ENCODE results near the gene CERS6. TPM values are rescaled to one million over a fixed set of nuclear protein-coding genes. Genes with fewer than 3 reads are reported as not detected.

Gene CERS6
- total and polyA plus RNA-seq, 2 of the 8 experiments (the other 6 are each of a cell fraction or from before 2014, with no cell fraction given): 6.8 to 28.2 TPM

GRCh38 chr2:168495524-168495923 lies 39.5 kb downstream of the CERS6 start:
- H3K14ac ChIP-seq (ENCODE audit: insufficient read length): no peak overlapping the region
- no peaks in the 10 kb centered on the region; the same call in 1 of the 2 replicates for H3K23me2 ChIP-seq (ENCODE audit: low read depth, low read length)
- H3K4me3 ChIP-seq (ENCODE audit: extremely low read depth in 1 of 4, insufficient read depth in 2 of 4, low read depth in 3 of 4, low read length in 4 of 4): no peak overlapping the region
- no peak overlapping the region for H3K18ac ChIP-seq (ENCODE audit: extremely low read depth, low read length)
- no peak overlapping the region for H4K5ac ChIP-seq (ENCODE audit: insufficient read length, low read depth, low read length)
- H3K4me1 ChIP-seq (replicated peaks in 1 of 4; ENCODE audit: control insufficient read depth in 3 of 4, insufficient read depth in 4 of 4, low read length in 3 of 4): peaks cover 2 to 6% (median 4%) of the 10 kb centered on the region in 4 experiments; a peak in 3 of 7 replicates
- CTCF ChIA-PET (ENCODE audit: partially characterized antibody): interaction anchor here (0.6 to 4.5 kb wide), 14 partner anchors 13 to 358 kb away, joined by 3 to 57 read pairs (median 4); no protein-coding TSS in a partner anchor
- POLR2A ChIA-PET (ENCODE audit: partially characterized antibody): interaction anchor here (0.6 to 1.0 kb wide), 2 partner anchors 14 to 54 kb away, joined by 3 read pairs; no protein-coding TSS in a partner anchor
- no peak overlapping the region for H4K8ac ChIP-seq (ENCODE audit: extremely low read depth, insufficient read depth, low read length)
- DNase-seq (ENCODE audit: low read depth in 1 of 2, low spot score in 2 of 2): no peak
- no peaks in the 10 kb centered on the region for H3K9me3 ChIP-seq (ENCODE audit: insufficient read depth in 2 of 2, low read depth in 1 of 2, low read length in 1 of 2)
- H2AK5ac ChIP-seq (ENCODE audit: low read depth, low read length): no peak overlapping the region
- peaks cover 6% of the 10 kb centered on the region; the same call in 1 of the 2 replicates for H3K79me1 ChIP-seq (ENCODE audit: low read depth, low read length)
- H3K36me3 ChIP-seq (ENCODE audit: control insufficient read depth in 2 of 4, insufficient read depth in 4 of 4, low read length in 3 of 4): peaks cover 0 to 3% (median 0%) of the 10 kb centered on the region in 4 experiments; a peak in 1 of 8 replicates
- H3K9ac ChIP-seq (replicated peaks in 1 of 4; ENCODE audit: extremely low read depth in 1 of 4, low read depth in 3 of 4, low read length in 3 of 4): no peak overlapping the region
- H2BK120ac ChIP-seq (replicated peaks; ENCODE audit: low read depth, low read length): no peak overlapping the region
- H2BK15ac ChIP-seq (ENCODE audit: low read length): no peak overlapping the region
- no peak overlapping the region for H4K91ac ChIP-seq (replicated peaks; ENCODE audit: insufficient read length, low read length)
- no peak overlapping the region for H2BK12ac ChIP-seq (ENCODE audit: low read depth, low read length)
- no peak overlapping the region for H2AFZ ChIP-seq (ENCODE audit: low read length)
- WGBS, 2 experiments (ENCODE audit: extremely low coverage in 1 of 2, insufficient coverage in 1 of 2, insufficient read length in 1 of 2, insufficient replicate concordance in 2 of 2, low coverage in 1 of 2, low lambda C conversion rate in 2 of 2, missing lambda C conversion rate in 1 of 2): 69% methylated on average over 1 of the region's 1 CpG; no CpG with 5 or more reads in 1 of the 2 experiments
- H4K20me1 ChIP-seq (replicated peaks in 1 of 2; ENCODE audit: control insufficient read depth in 1 of 2, insufficient read depth in 2 of 2, low read length in 2 of 2): no peaks in the 10 kb centered on the region
- H3K56ac ChIP-seq (replicated peaks; ENCODE audit: insufficient read length, low read depth, low read length): no peak overlapping the region
- no peak for FAIRE-seq
- peaks cover 2 to 68% of the 10 kb centered on the region in 2 experiments; a peak in 2 of 4 replicates for H3K79me2 ChIP-seq (ENCODE audit: control insufficient read depth in 1 of 2, insufficient read depth in 2 of 2, low read length in 2 of 2)
- no peak overlapping the region for H3K27ac ChIP-seq (ENCODE audit: low read depth, low read length)
- no peak overlapping the region for H2BK20ac ChIP-seq (ENCODE audit: low read length)
- no peaks in the 10 kb centered on the region for H3K27me3 ChIP-seq (replicated peaks in 1 of 4; ENCODE audit: control insufficient read depth in 3 of 4, extremely low read depth in 1 of 4, insufficient read depth in 3 of 4, low read length in 3 of 4)
- H2BK5ac ChIP-seq (ENCODE audit: low read depth, low read length): no peak overlapping the region
- no peak overlapping the region for H3K4me2 ChIP-seq (ENCODE audit: insufficient read depth in 1 of 2, low read depth in 2 of 2, low read length in 2 of 2)
- H3K4ac ChIP-seq (replicated peaks; ENCODE audit: insufficient read length, low read depth, low read length): no peak overlapping the region
- no peak overlapping the region for H3K23ac ChIP-seq (ENCODE audit: insufficient read length)
- TF ChIP-seq TAF1 (IDR thresholded peaks at IDR 0.05; ENCODE audit: low read depth, low read length) (no peak), EZH2 (IDR thresholded peaks at IDR 0.05; ENCODE audit: low read depth, low read length, severe bottlenecking) (no peak), EGR1 (IDR thresholded peaks at IDR 0.05; ENCODE audit: borderline replicate concordance, low read depth, low read length) (no peak), CEBPB (IDR thresholded peaks at IDR 0.05; ENCODE audit: low read depth, low read length) (no peak), POLR2AphosphoS5 (IDR thresholded peaks at IDR 0.05; ENCODE audit: low read depth, low read length) (no peak), POLR2A (IDR thresholded peaks at IDR 0.05; ENCODE audit: control extremely low read depth in 1 of 2, low read depth in 2 of 2, low read length in 2 of 2) (no peak), CTCF (IDR thresholded peaks at IDR 0.05; ENCODE audit: control extremely low read depth in 1 of 3, insufficient read depth in 1 of 3, low read depth in 1 of 3, low read length in 3 of 3) (no peak), CREB1 (IDR thresholded peaks at IDR 0.05) (no peak), SIRT6 (IDR thresholded peaks at IDR 0.05; ENCODE audit: low read length) (no peak), BACH1 (IDR thresholded peaks at IDR 0.05; ENCODE audit: low read length) (no peak), TEAD4 (IDR thresholded peaks at IDR 0.05; ENCODE audit: low read depth, low read length) (no peak)
- TF ChIP-seq, protein P1, sequence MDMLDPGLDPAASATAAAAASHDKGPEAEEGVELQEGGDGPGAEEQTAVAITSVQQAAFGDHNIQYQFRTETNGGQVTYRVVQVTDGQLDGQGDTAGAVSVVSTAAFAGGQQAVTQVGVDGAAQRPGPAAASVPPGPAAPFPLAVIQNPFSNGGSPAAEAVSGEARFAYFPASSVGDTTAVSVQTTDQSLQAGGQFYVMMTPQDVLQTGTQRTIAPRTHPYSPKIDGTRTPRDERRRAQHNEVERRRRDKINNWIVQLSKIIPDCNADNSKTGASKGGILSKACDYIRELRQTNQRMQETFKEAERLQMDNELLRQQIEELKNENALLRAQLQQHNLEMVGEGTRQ (IDR thresholded peaks at IDR 0.05; ENCODE audit: low read length): no peak
